ENCODE results near the gene FBL. TPM values are rescaled to one million over a fixed set of nuclear protein-coding genes. Genes with fewer than 3 reads are reported as not detected.

FBL gene
- total and polyA plus RNA-seq, 2 experiments from 2014 or later = 59.3 to 63.9 TPM

- no peak overlapping the region for H3K9ac ChIP-seq
- H3K9me2 ChIP-seq (ENCODE audit: insufficient read depth) = no peaks in the 10 kb centered on the region
- no peaks in the 10 kb centered on the region for H3K9me3 ChIP-seq (ENCODE audit: low read depth)
- in situ Hi-C loops (cut with MboI) = no loop called here
- H3K4me1 ChIP-seq (ENCODE audit: insufficient read depth) = no peaks in the 10 kb centered on the region
- no peak for TF ChIP-seq EZH2phosphoT487 (IDR thresholded peaks at IDR 0.05; ENCODE audit: insufficient read depth, low read depth)
- TF ChIP-seq EZH2 (IDR thresholded peaks at IDR 0.05; ENCODE audit: insufficient read depth, poor library complexity, severe bottlenecking) = no peak
- WGBS, 2 experiments (ENCODE audit: low coverage in 1 of 2, low lambda C conversion rate in 2 of 2, missing lambda C conversion rate in 2 of 2) = 14 to 23% methylated on average over 2 of the region's 2 CpGs
- no peak overlapping the region for H3K27ac ChIP-seq
- no peak overlapping the region for H2AFZ ChIP-seq
- H3K4me2 ChIP-seq (ENCODE audit: unreplicated experiment) = no peak overlapping the region
- H3K27me3 ChIP-seq (replicated peaks; ENCODE audit: insufficient read depth) = peaks cover 20% of the 10 kb centered on the region; the same call in 1 of the 2 replicates
- no peaks in the 10 kb centered on the region for H3F3A ChIP-seq (ENCODE audit: insufficient read depth)
- H3K79me2 ChIP-seq (ENCODE audit: insufficient read depth) = no peaks in the 10 kb centered on the region
- no peaks in the 10 kb centered on the region for H4K20me1 ChIP-seq (ENCODE audit: insufficient read depth)
- no peak for DNase-seq
- no peaks in the 10 kb centered on the region for H3K36me3 ChIP-seq (ENCODE audit: low read depth)
- H3K4me3 ChIP-seq = no peak overlapping the region
Observed at GRCh38 chr19:39796000-39796498, 50.1 kb downstream of the FBL start.

GRCh38 chr19:39795001-39795400, 51.2 kb downstream of the FBL start:
- Histone ChIP-seq H3K9me3 (ENCODE audit: low read depth) (no peaks in the 10 kb centered on the region), H3K4me3 (no peak overlapping the region), H3K9ac (no peak overlapping the region), H3F3A (ENCODE audit: insufficient read depth) (no peaks in the 10 kb centered on the region), H3K9me2 (ENCODE audit: insufficient read depth) (no peaks in the 10 kb centered on the region), H2AFZ (no peak overlapping the region), H4K20me1 (ENCODE audit: insufficient read depth) (no peaks in the 10 kb centered on the region), H3K4me1 (ENCODE audit: insufficient read depth) (no peaks in the 10 kb centered on the region), H3K79me2 (ENCODE audit: insufficient read depth) (no peaks in the 10 kb centered on the region), H3K36me3 (ENCODE audit: low read depth) (no peaks in the 10 kb centered on the region), H3K4me2 (ENCODE audit: unreplicated experiment) (no peak overlapping the region), H3K27me3 (replicated peaks; ENCODE audit: insufficient read depth) (peaks cover 20% of the 10 kb centered on the region; the same call in 1 of the 2 replicates), H3K27ac (no peak overlapping the region)
- no peak for DNase-seq
- 46 to 48% methylated on average over 5 of the region's 5 CpGs for WGBS, 2 experiments (ENCODE audit: low coverage in 1 of 2, low lambda C conversion rate in 2 of 2, missing lambda C conversion rate in 2 of 2)
- TF ChIP-seq EZH2phosphoT487 (IDR thresholded peaks at IDR 0.05; ENCODE audit: insufficient read depth, low read depth) = no peak
- TF ChIP-seq EZH2 (IDR thresholded peaks at IDR 0.05; ENCODE audit: insufficient read depth, poor library complexity, severe bottlenecking) = no peak
- in situ Hi-C loops (cut with MboI) = no loop called here

DNA sequence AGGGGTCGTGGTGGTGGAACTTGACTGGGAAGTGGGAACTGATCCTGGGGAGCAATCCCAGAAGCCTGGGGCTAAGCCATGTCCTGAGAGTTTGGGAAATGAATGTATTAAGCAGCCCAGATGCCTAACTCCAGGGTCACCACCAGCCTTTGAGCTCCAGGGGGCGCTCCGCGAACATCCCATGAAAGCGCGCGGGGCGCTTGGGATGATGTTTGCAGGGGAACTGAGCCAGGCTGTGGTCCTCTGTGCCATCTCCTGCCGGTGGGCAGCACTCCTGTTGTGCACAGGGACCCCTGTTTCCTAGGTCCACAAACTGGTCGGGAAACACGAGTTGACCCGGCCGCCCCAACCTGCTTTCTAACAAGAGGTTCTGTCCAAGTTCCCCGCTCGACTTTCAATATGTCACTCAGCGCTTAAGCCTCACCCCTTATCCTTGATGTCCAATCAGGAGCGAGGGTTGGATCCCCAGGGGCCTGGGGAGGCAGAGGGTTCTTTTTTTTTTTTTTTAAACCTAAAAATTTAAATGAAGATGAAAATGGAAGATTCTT, 53.1 kb downstream of the FBL start:
- in situ Hi-C loops (cut with MboI) = no loop called here
- Histone ChIP-seq H3K9me3 (ENCODE audit: low read depth) (no peaks in the 10 kb centered on the region), H3K27ac (no peak overlapping the region)

DNA sequence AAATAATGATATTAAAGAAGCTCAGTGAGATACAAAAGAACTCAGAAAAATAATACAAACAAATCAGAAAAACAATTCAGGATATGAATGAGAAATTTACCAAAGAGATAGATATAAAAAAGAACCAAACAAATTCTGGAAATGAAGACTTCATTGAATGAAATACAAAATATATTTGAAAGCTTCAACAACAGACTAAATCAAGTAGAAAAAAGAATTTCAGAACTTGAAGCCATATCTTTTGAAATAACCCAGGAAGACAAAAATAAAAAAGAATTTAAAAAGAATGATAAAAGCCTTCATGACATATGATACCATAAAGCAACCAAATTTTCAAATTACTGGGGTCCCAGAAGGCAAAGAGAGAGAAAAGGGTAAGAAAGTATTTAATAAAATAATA, 57.9 kb downstream of the FBL start:
- Histone ChIP-seq H3K4me3 (no peak overlapping the region), H3K9me3 (ENCODE audit: low read depth) (no peaks in the 10 kb centered on the region), H4K20me1 (ENCODE audit: insufficient read depth) (no peaks in the 10 kb centered on the region), H3K36me3 (ENCODE audit: low read depth) (no peaks in the 10 kb centered on the region), H3K79me2 (ENCODE audit: insufficient read depth) (no peaks in the 10 kb centered on the region), H3K27me3 (replicated peaks; ENCODE audit: insufficient read depth) (peaks cover 13% of the 10 kb centered on the region; the same call in 1 of the 2 replicates), H3K9me2 (ENCODE audit: insufficient read depth) (no peaks in the 10 kb centered on the region), H3F3A (ENCODE audit: insufficient read depth) (no peaks in the 10 kb centered on the region), H3K4me1 (ENCODE audit: insufficient read depth) (no peaks in the 10 kb centered on the region), H2AFZ (no peak overlapping the region), H3K9ac (no peak overlapping the region), H3K27ac (no peak overlapping the region), H3K4me2 (ENCODE audit: unreplicated experiment) (no peak overlapping the region)
- in situ Hi-C loops (cut with MboI) = no loop called here
- DNase-seq = no peak
- TF ChIP-seq EZH2 (IDR thresholded peaks at IDR 0.05; ENCODE audit: insufficient read depth, poor library complexity, severe bottlenecking) (no peak), EZH2phosphoT487 (IDR thresholded peaks at IDR 0.05; ENCODE audit: insufficient read depth, low read depth) (no peak)

More for the DNA sequence above, 53.1 kb downstream of the FBL start:
- Histone ChIP-seq H3K9me2 (ENCODE audit: insufficient read depth) (no peaks in the 10 kb centered on the region), H3F3A (ENCODE audit: insufficient read depth) (no peaks in the 10 kb centered on the region), H3K79me2 (ENCODE audit: insufficient read depth) (no peaks in the 10 kb centered on the region), H3K4me3 (peak overlapping the region; percentile 89), H3K36me3 (ENCODE audit: low read depth) (no peaks in the 10 kb centered on the region), H3K9ac (no peak overlapping the region), H2AFZ (peak overlapping the region; percentile 97), H3K4me1 (ENCODE audit: insufficient read depth) (no peaks in the 10 kb centered on the region), H3K4me2 (ENCODE audit: unreplicated experiment) (peak overlapping the region; percentile 87), H3K27me3 (replicated peaks; ENCODE audit: insufficient read depth) (peaks cover 20% of the 10 kb centered on the region; the same call in 1 of the 2 replicates), H4K20me1 (ENCODE audit: insufficient read depth) (no peaks in the 10 kb centered on the region)
- WGBS, 2 experiments (ENCODE audit: low coverage in 1 of 2, low lambda C conversion rate in 2 of 2, missing lambda C conversion rate in 2 of 2) = 1 to 2% methylated on average over 17 of the region's 17 CpGs
- TF ChIP-seq EZH2phosphoT487 (IDR thresholded peaks at IDR 0.05; ENCODE audit: insufficient read depth, low read depth) = no peak
- no peak for TF ChIP-seq EZH2 (IDR thresholded peaks at IDR 0.05; ENCODE audit: insufficient read depth, poor library complexity, severe bottlenecking)
- peak; percentile 91 for DNase-seq

Small RNA genes within 50 kb of the gene (microRNA-seq; reads per million reads assigned to microRNA genes)
- not detected for gene MIR6719 (ENCODE audit: borderline number of aligned reads)

Small RNA genes within 50 kb of the gene (small RNA-seq; reads per million reads assigned to genes)
- gene MIR6719 (ENCODE audit: low read depth, low replicate concordance) = not detected

Other genes with a start within 250 kb of the FBL start
- not detected in 2 replicates for gene LGALS13, start 243.9 kb downstream of the FBL start, total RNA-seq (2014; rRNA removed; shearing (Covaris generic))
- gene LGALS13, start 243.9 kb downstream of the FBL start, polyA plus RNA-seq (2016; fragmentation: Nextera tagmentation; extraction: Ambion mirVana) = not detected in 2 replicates
- gene LGALS16, start 190.5 kb downstream of the FBL start, total RNA-seq (2014; rRNA removed; shearing (Covaris generic)) = not detected in 2 replicates
- gene LGALS16, start 190.5 kb downstream of the FBL start, polyA plus RNA-seq (2016; fragmentation: Nextera tagmentation; extraction: Ambion mirVana) = not detected in 2 replicates
- not detected in 2 replicates for gene LGALS14, start 141.9 kb downstream of the FBL start, total RNA-seq (2014; rRNA removed; shearing (Covaris generic))
- not detected in 2 replicates for gene LGALS14, start 141.9 kb downstream of the FBL start, polyA plus RNA-seq (2016; fragmentation: Nextera tagmentation; extraction: Ambion mirVana)
- gene CLC, start 108.3 kb downstream of the FBL start, total RNA-seq (2014; rRNA removed; shearing (Covaris generic)) = not detected in 2 replicates
- not detected in 2 replicates for gene CLC, start 108.3 kb downstream of the FBL start, polyA plus RNA-seq (2016; fragmentation: Nextera tagmentation; extraction: Ambion mirVana)
- not detected in 2 replicates for gene LEUTX, start 67.5 kb downstream of the FBL start, total RNA-seq (2014; rRNA removed; shearing (Covaris generic))
- not detected in 2 replicates for gene LEUTX, start 67.5 kb downstream of the FBL start, polyA plus RNA-seq (2016; fragmentation: Nextera tagmentation; extraction: Ambion mirVana)
- gene DYRK1B, start 12.2 kb downstream of the FBL start, total RNA-seq (2014; rRNA removed; shearing (Covaris generic)) = 9.4 and 11.1 TPM in 2 replicates
- 14.9 and 15.0 TPM in 2 replicates for gene DYRK1B, start 12.2 kb downstream of the FBL start, polyA plus RNA-seq (2016; fragmentation: Nextera tagmentation; extraction: Ambion mirVana)
- gene FCGBP, start 88.3 kb upstream of the FBL start, total RNA-seq (2014; rRNA removed; shearing (Covaris generic)) = not detected in 2 replicates
- not detected in 2 replicates for gene FCGBP, start 88.3 kb upstream of the FBL start, polyA plus RNA-seq (2016; fragmentation: Nextera tagmentation; extraction: Ambion mirVana)
- gene PSMC4, start 124.8 kb upstream of the FBL start, total RNA-seq (2014; rRNA removed; shearing (Covaris generic)) = 94.8 and 137 TPM in 2 replicates
- 112 and 113 TPM in 2 replicates for gene PSMC4, start 124.8 kb upstream of the FBL start, polyA plus RNA-seq (2016; fragmentation: Nextera tagmentation; extraction: Ambion mirVana)
- gene ZNF546, start 150.7 kb upstream of the FBL start, total RNA-seq (2014; rRNA removed; shearing (Covaris generic)) = 1.4 and 6.1 TPM in 2 replicates
- gene ZNF546, start 150.7 kb upstream of the FBL start, polyA plus RNA-seq (2016; fragmentation: Nextera tagmentation; extraction: Ambion mirVana) = 1.2 and 2.1 TPM in 2 replicates
- gene ZNF780B, start 209.9 kb upstream of the FBL start, total RNA-seq (2014; rRNA removed; shearing (Covaris generic)) = 5.1 and 12.0 TPM in 2 replicates
- gene ZNF780B, start 209.9 kb upstream of the FBL start, polyA plus RNA-seq (2016; fragmentation: Nextera tagmentation; extraction: Ambion mirVana) = 2.9 and 3.3 TPM in 2 replicates
- 6.1 and 7.2 TPM in 2 replicates for gene ZNF780A, start 244.6 kb upstream of the FBL start, total RNA-seq (2014; rRNA removed; shearing (Covaris generic))
- 3.6 and 3.9 TPM in 2 replicates for gene ZNF780A, start 244.6 kb upstream of the FBL start, polyA plus RNA-seq (2016; fragmentation: Nextera tagmentation; extraction: Ambion mirVana)

All from GM23248 (cell line).